HG02884 (cell line): ENCODE data around the gene RMDN3.

ENCODE experiments used
- ATAC-seq: cut with Tn5 transposase; IDR thresholded peaks from one replicate; pipeline ENCODE4 v1.9.1; 2021; ENCODE audit warnings: mild to moderate bottlenecking, moderate library complexity; ENCODE audit not compliant: unreplicated experiment

The RMDN3 gene

GRCh38 chr15:40749151-40749630 lies 5.9 kb downstream of the RMDN3 start:
- ATAC-seq: no peak

- ATAC-seq: no peak
Measured at GRCh38 chr15:40747685-40748631, 7.1 kb downstream of the RMDN3 start.

GRCh38 chr15:40746916-40747418 lies 8.1 kb downstream of the RMDN3 start:
- no peak for ATAC-seq

GRCh38 chr15:40744815-40745152 lies 10.3 kb downstream of the RMDN3 start:
- ATAC-seq: no peak

GRCh38 chr15:40743921-40744814 lies 10.9 kb downstream of the RMDN3 start:
- no peak for ATAC-seq

GRCh38 chr15:40743485-40743901 lies 11.6 kb downstream of the RMDN3 start:
- no peak for ATAC-seq

- no peak for ATAC-seq
Measured at GRCh38 chr15:40739854-40740253, 15.2 kb downstream of the RMDN3 start.

GRCh38 chr15:40739047-40739446 lies 16.0 kb downstream of the RMDN3 start:
- no peak for ATAC-seq

GRCh38 chr15:40737048-40737447 lies 18.0 kb downstream of the RMDN3 start:
- ATAC-seq: no peak

GRCh38 chr15:40736575-40736974 lies 18.5 kb downstream of the RMDN3 start:
- no peak for ATAC-seq

GRCh38 chr15:40731034-40731433 lies 24.0 kb downstream of the RMDN3 start:
- no peak for ATAC-seq

GRCh38 chr15:40723919-40724318 lies 31.1 kb downstream of the RMDN3 start:
- ATAC-seq: no peak

GRCh38 chr15:40722934-40723333 lies 32.1 kb downstream of the RMDN3 start:
- no peak for ATAC-seq

GRCh38 chr15:40722354-40722753 lies 32.7 kb downstream of the RMDN3 start:
- ATAC-seq: no peak

GRCh38 chr15:40721701-40722100 lies 33.4 kb downstream of the RMDN3 start:
- no peak for ATAC-seq

- ATAC-seq: no peak
Measured at GRCh38 chr15:40716165-40716564, 38.9 kb downstream of the RMDN3 start.

GRCh38 chr15:40714144-40714543 lies 40.9 kb downstream of the RMDN3 start:
- ATAC-seq: no peak

GRCh38 chr15:40706121-40706520 lies 48.9 kb downstream of the RMDN3 start:
- ATAC-seq: no peak

GRCh38 chr15:40702077-40702476 lies 53.0 kb downstream of the RMDN3 start:
- ATAC-seq: no peak

GRCh38 chr15:40697916-40698315 lies 57.1 kb downstream of the RMDN3 start:
- no peak for ATAC-seq

- no peak for ATAC-seq
Measured at GRCh38 chr15:40696228-40696627, 58.8 kb downstream of the RMDN3 start.
